ENCODE results near the gene IRF6. TPM values are rescaled to one million over a fixed set of nuclear protein-coding genes. Genes with fewer than 3 reads are reported as not detected.

Gene IRF6
- polyA plus RNA-seq, 1 experiment: 1.0 TPM

DNA sequence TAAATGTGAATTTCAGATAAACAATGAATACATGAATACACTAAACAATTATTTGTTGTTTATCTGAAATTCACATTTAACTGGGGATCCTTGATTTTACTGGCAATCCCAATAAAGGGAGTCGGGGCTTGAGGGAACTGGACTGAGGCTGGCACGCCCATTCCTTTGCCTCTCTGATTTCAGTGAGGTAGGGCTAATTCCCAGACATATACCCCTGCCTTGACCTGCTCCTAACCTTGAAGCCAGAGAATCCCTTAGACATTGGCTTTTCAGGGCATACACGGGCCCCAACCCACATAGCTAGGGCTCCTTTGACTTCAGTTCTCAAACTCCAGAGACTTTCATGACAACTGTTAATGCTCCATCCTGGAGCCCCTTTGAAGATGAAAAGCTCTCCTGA, 11.0 kb upstream of the IRF6 start:
- ChIA-PET CTCF (interaction anchor here (1.6 kb wide), 1 partner anchor 173 kb away, joined by 3 read pairs; no protein-coding TSS in a partner anchor), POLR2A (no interaction called here)
- Histone ChIP-seq H3K9me3 (ENCODE audit: control insufficient read depth, insufficient read depth, low read length) (no peaks in the 10 kb centered on the region), H3K27me3 (ENCODE audit: control insufficient read depth, insufficient read depth, low read length) (no peaks in the 10 kb centered on the region), H3K4me3 (ENCODE audit: low read depth, low read length) (no peak overlapping the region), H3K27ac (ENCODE audit: low read depth, low read length) (no peak overlapping the region)
- TF ChIP-seq, protein P1, sequence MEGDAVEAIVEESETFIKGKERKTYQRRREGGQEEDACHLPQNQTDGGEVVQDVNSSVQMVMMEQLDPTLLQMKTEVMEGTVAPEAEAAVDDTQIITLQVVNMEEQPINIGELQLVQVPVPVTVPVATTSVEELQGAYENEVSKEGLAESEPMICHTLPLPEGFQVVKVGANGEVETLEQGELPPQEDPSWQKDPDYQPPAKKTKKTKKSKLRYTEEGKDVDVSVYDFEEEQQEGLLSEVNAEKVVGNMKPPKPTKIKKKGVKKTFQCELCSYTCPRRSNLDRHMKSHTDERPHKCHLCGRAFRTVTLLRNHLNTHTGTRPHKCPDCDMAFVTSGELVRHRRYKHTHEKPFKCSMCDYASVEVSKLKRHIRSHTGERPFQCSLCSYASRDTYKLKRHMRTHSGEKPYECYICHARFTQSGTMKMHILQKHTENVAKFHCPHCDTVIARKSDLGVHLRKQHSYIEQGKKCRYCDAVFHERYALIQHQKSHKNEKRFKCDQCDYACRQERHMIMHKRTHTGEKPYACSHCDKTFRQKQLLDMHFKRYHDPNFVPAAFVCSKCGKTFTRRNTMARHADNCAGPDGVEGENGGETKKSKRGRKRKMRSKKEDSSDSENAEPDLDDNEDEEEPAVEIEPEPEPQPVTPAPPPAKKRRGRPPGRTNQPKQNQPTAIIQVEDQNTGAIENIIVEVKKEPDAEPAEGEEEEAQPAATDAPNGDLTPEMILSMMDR (IDR thresholded peaks at IDR 0.05; ENCODE audit: low read depth, low read length): no peak
- no peak for DNase-seq (ENCODE audit: low read depth, low spot score)

- TF ChIP-seq, protein P1 (IDR thresholded peaks at IDR 0.05; ENCODE audit: low read depth, low read length): no peak
- ChIA-PET CTCF (interaction anchor here (1.3 to 4.3 kb wide), 4 partner anchors 7 to 240 kb away, joined by 3 to 60 read pairs (median 8); partner anchors contain the start of gene UTP25), POLR2A (no interaction called here)
- no peaks in the 10 kb centered on the region for H3K27me3 ChIP-seq (ENCODE audit: control insufficient read depth, insufficient read depth, low read length)
- no peak overlapping the region for H3K4me3 ChIP-seq (ENCODE audit: low read depth, low read length)
- H3K9me3 ChIP-seq (ENCODE audit: control insufficient read depth, insufficient read depth, low read length): no peaks in the 10 kb centered on the region
- no peak overlapping the region for H3K27ac ChIP-seq (ENCODE audit: low read depth, low read length)
- no peak for DNase-seq (ENCODE audit: low read depth, low spot score)
Observed at GRCh38 chr1:209815931-209816341, 10.0 kb upstream of the IRF6 start.

GRCh38 chr1:209815490-209815889, 9.5 kb upstream of the IRF6 start:
- Histone ChIP-seq H3K27ac (ENCODE audit: low read depth, low read length) (no peak overlapping the region), H3K9me3 (ENCODE audit: control insufficient read depth, insufficient read depth, low read length) (no peaks in the 10 kb centered on the region), H3K4me3 (ENCODE audit: low read depth, low read length) (no peak overlapping the region), H3K27me3 (ENCODE audit: control insufficient read depth, insufficient read depth, low read length) (no peaks in the 10 kb centered on the region)
- DNase-seq (ENCODE audit: low read depth, low spot score): no peak
- TF ChIP-seq, protein P1 (IDR thresholded peaks at IDR 0.05; ENCODE audit: low read depth, low read length): no peak
- POLR2A ChIA-PET: no interaction called here
- CTCF ChIA-PET: interaction anchor here (1.3 to 4.3 kb wide), 4 partner anchors 8 to 239 kb away, joined by 3 to 60 read pairs (median 8); partner anchors contain the start of gene UTP25

DNA sequence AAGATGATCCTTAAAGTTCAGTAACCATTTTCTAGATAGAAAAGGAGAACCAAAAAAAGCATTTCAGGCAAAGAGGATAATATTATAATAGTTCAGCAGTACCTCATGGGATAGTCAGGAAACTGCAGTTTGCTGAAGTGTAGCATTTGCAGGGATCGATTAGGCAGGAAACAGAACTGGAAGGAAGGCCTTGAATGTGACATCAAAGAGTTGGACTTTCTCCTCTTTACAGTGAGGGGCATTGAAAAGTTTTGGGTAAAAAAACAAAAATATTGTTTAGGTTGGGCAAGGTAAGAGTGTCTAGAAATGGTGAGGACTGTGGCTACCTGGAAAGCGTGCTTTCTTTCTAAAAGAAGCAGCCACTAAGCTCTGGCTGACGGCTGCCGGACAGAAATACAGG, 8.0 kb upstream of the IRF6 start:
- TF ChIP-seq, protein P1 (IDR thresholded peaks at IDR 0.05; ENCODE audit: low read depth, low read length): no peak
- Histone ChIP-seq H3K27me3 (ENCODE audit: control insufficient read depth, insufficient read depth, low read length) (no peaks in the 10 kb centered on the region), H3K4me3 (ENCODE audit: low read depth, low read length) (no peak overlapping the region), H3K27ac (ENCODE audit: low read depth, low read length) (no peak overlapping the region), H3K9me3 (ENCODE audit: control insufficient read depth, insufficient read depth, low read length) (no peaks in the 10 kb centered on the region)
- no peak for DNase-seq (ENCODE audit: low read depth, low spot score)
- ChIA-PET POLR2A (no interaction called here), CTCF (interaction anchor here (2.0 to 4.3 kb wide), 2 partner anchors 10 to 13 kb away, joined by 4 to 60 read pairs; no protein-coding TSS in a partner anchor)

- Histone ChIP-seq H3K9me3 (ENCODE audit: control insufficient read depth, insufficient read depth, low read length) (peaks cover 4% of the 10 kb centered on the region; the same call in 1 of the 2 replicates), H3K27me3 (ENCODE audit: control insufficient read depth, insufficient read depth, low read length) (no peaks in the 10 kb centered on the region), H3K27ac (ENCODE audit: low read depth, low read length) (no peak overlapping the region), H3K4me3 (ENCODE audit: low read depth, low read length) (no peak overlapping the region)
- TF ChIP-seq, protein P1 (IDR thresholded peaks at IDR 0.05; ENCODE audit: low read depth, low read length): no peak
- no peak for DNase-seq (ENCODE audit: low read depth, low spot score)
- CTCF ChIA-PET: interaction anchor here (1.3 to 1.8 kb wide), 2 partner anchors 12 to 17 kb away, joined by 4 to 30 read pairs; partner anchors contain the start of gene UTP25
- POLR2A ChIA-PET: no interaction called here
Observed at GRCh38 chr1:209810783-209811182, 4.8 kb upstream of the IRF6 start.
